GM23338 (cell line): ENCODE results near the gene CFAP90. TPM values are rescaled to one million over a fixed set of nuclear protein-coding genes. Genes with fewer than 3 reads are reported as not detected.

Experiments used
- ATAC-seq: fragments of 200-7000 bp; cut with Tn5 transposase; 3 replicates; pipeline ENCODE4 v1.9.1; 2020
- DNase-seq: peaks from one replicate; pipeline ENCODE4 v3.0.0-alpha.2; 2015; ENCODE audit warnings: low spot score
- H2AFZ ChIP-seq: fragments of 200-600 bp; sonication (generic); 2 replicates; pipeline ENCODE4 v1.8.0; 2016; ENCODE audit warnings: antibody characterized with exemption, mild to moderate bottlenecking, moderate library complexity
- H3F3A ChIP-seq: fragments of 200-600 bp; sonication (generic); replicated peaks from 2 replicates; pipeline ENCODE4 v1.8.0; 2017; ENCODE audit warnings: antibody characterized with exemption, mixed run types, low read depth
- H3K27ac ChIP-seq: fragments of 200-600 bp; sonication (generic); 2 replicates; pipeline ENCODE4 v1.6.1; 2016; ENCODE audit warnings: low read depth
- H3K27me3 ChIP-seq: fragments of 200-600 bp; sonication (generic); 2 replicates; pipeline ENCODE4 v1.8.0; 2016; ENCODE audit warnings: mild to moderate bottlenecking, mixed run types, moderate library complexity; ENCODE audit not compliant: insufficient read depth
- H3K36me3 ChIP-seq: fragments of 200-600 bp; sonication (generic); 2 replicates; pipeline ENCODE4 v1.8.0; 2016; ENCODE audit warnings: mild to moderate bottlenecking; ENCODE audit not compliant: insufficient read depth
- H3K4me1 ChIP-seq: fragments of 200-600 bp; sonication (generic); 2 replicates; pipeline ENCODE4 v1.8.0; 2016; ENCODE audit warnings: mild to moderate bottlenecking, moderate library complexity; ENCODE audit not compliant: insufficient read depth
- H3K4me2 ChIP-seq: fragments of 200-600 bp; sonication (generic); 2 replicates; pipeline ENCODE4 v1.7.1; 2017; ENCODE audit warnings: mixed run types
- H3K4me3 ChIP-seq: fragments of 200-600 bp; sonication (generic); 2 replicates; pipeline ENCODE4 v1.6.1; 2016; ENCODE audit warnings: mixed run types
- H3K79me2 ChIP-seq: fragments of 200-600 bp; sonication (generic); replicated peaks from 2 replicates; pipeline ENCODE4 v1.8.0; 2017; ENCODE audit warnings: mild to moderate bottlenecking; ENCODE audit not compliant: insufficient read depth
- H3K9me2 ChIP-seq: fragments of 200-600 bp; sonication (generic); 2 replicates; pipeline ENCODE4 v1.8.0; 2017; ENCODE audit not compliant: insufficient read depth
- H4K20me1 ChIP-seq: fragments of 200-600 bp; sonication (generic); replicated peaks from 2 replicates; pipeline ENCODE4 v1.8.0; 2017; ENCODE audit warnings: mild to moderate bottlenecking; ENCODE audit not compliant: insufficient read depth
- H3K27ac Mint-ChIP-seq: 2 replicates; pipeline ENCODE4 v1.8.0; 2020; ENCODE audit warnings: inconsistent platforms, mild to moderate bottlenecking, moderate library complexity, mixed read lengths
- H3K27me3 Mint-ChIP-seq: 3 replicates; pipeline ENCODE4 v1.8.0; 2022; ENCODE audit warnings: low read depth, mild to moderate bottlenecking, moderate library complexity, mixed read lengths, inconsistent platforms; ENCODE audit not compliant: insufficient read depth, poor library complexity
- H3K36me3 Mint-ChIP-seq: 3 replicates; pipeline ENCODE4 v1.8.0; 2021; ENCODE audit warnings: low read depth, mild to moderate bottlenecking, inconsistent platforms, moderate library complexity, mixed read lengths
- H3K4me1 Mint-ChIP-seq: 3 replicates; pipeline ENCODE4 v1.8.0; 2020; ENCODE audit warnings: mild to moderate bottlenecking, inconsistent platforms, mixed read lengths
- H3K4me3 Mint-ChIP-seq: 3 replicates; pipeline ENCODE4 v1.8.0; 2021; ENCODE audit warnings: moderate library complexity, mild to moderate bottlenecking, inconsistent platforms, mixed read lengths
- H3K9me3 Mint-ChIP-seq: 3 replicates; pipeline ENCODE4 v1.8.0; 2020; ENCODE audit warnings: moderate library complexity, mild to moderate bottlenecking, inconsistent platforms, mixed read lengths
- EZH2 ChIP-seq: fragments of 200-600 bp; sonication (generic); IDR thresholded peaks from one replicate; pipeline ENCODE4 v1.8.0; 2017; ENCODE audit warnings: antibody characterized with exemption, mild to moderate bottlenecking, low read depth; ENCODE audit not compliant: unreplicated experiment
- JUNB ChIP-seq: IDR thresholded peaks from one replicate; pipeline ENCODE4 v1.6.1; 2016; ENCODE audit warnings: antibody characterized with exemption; ENCODE audit not compliant: unreplicated experiment
- NANOG ChIP-seq: IDR thresholded peaks from 2 replicates; pipeline ENCODE4 v1.6.1; 2016; ENCODE audit warnings: antibody characterized with exemption, borderline replicate concordance
- POLR2AphosphoS5 ChIP-seq: IDR thresholded peaks from 2 replicates; pipeline ENCODE4 v1.6.1; 2016; ENCODE audit warnings: antibody characterized with exemption, low read depth
- REST ChIP-seq: IDR thresholded peaks from one replicate; pipeline ENCODE4 v1.6.1; 2018; ENCODE audit warnings: antibody characterized with exemption; ENCODE audit not compliant: unreplicated experiment
- STAT1 ChIP-seq: IDR thresholded peaks from one replicate; pipeline ENCODE4 v1.6.1; 2016; ENCODE audit warnings: antibody characterized with exemption; ENCODE audit not compliant: unreplicated experiment
- ZNF114 ChIP-seq: fragments of 250-450 bp; sonication (Bioruptor Pico); IDR thresholded peaks from 2 replicates; pipeline ENCODE4 v1.5.0; 2020; ENCODE audit warnings: mild to moderate bottlenecking, moderate library complexity
- ZNF331 ChIP-seq: fragments of 250-450 bp; sonication (Bioruptor Pico); IDR thresholded peaks from 2 replicates; pipeline ENCODE4 v1.5.0; 2020; ENCODE audit warnings: low read depth, mild to moderate bottlenecking, moderate library complexity
- polyA plus RNA-seq: library from polyadenylated mRNA; unstranded; fragments of >200 nt; fragmentation: Nextera tagmentation; extraction: Ambion mirVana; gene quantifications from 2 replicates; pipeline ENCODE4 v1.2.1, GENCODE V29; 2016
- total RNA-seq: library from RNA; depleted of rRNA; stranded (reverse); fragments of >200 nt; shearing (Covaris generic); gene quantifications from 2 replicates; pipeline ENCODE4 v1.2.3, GENCODE V29; 2014
- TF ChIP-seq, protein P1 (sequence below): fragments of 250-450 bp; sonication (Bioruptor Pico); IDR thresholded peaks from 2 replicates; pipeline ENCODE4 v1.5.0; 2020; ENCODE audit warnings: mild to moderate bottlenecking, moderate library complexity
- TF ChIP-seq, protein P2 (sequence below): IDR thresholded peaks from 2 replicates; pipeline ENCODE4 v1.6.1; 2016; ENCODE audit warnings: antibody characterized with exemption

The CFAP90 gene
- total and polyA plus RNA-seq, 2 experiments from 2014 or later: 0.10 to 1.0 TPM

DNA sequence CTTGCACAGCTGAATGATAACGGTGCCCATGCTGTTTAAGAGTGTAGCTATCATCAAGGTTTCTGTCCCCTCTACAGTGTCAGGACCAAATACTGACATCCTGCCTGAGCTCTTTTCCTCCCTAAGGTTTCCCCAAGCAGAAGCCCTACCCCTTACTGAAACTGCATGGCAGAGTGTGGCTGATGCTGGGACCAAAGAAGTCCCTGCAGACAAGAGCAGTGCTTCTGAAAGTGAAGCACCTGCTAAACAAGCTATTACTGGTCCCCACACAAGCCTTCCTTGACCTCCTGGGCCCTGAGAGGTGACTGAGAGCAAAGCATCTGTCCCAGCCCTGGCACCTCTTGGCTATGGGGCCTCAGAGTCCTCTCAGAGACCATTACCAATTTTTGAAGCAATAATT is 56.1 kb downstream of the CFAP90 start:
- H3F3A ChIP-seq: no peaks in the 10 kb centered on the region
- H3K27me3 ChIP-seq: no peaks in the 10 kb centered on the region
- peaks cover 3% of the 10 kb centered on the region; the same call in 1 of the 2 replicates for H3K36me3 ChIP-seq
- H4K20me1 ChIP-seq: no peaks in the 10 kb centered on the region
- H3K4me3 ChIP-seq: no peak overlapping the region
- H3K9me2 ChIP-seq: no peaks in the 10 kb centered on the region
- Mint-ChIP-seq H3K27ac (peak overlapping the region; percentile 31), H3K4me1 (peaks cover 39% of the 10 kb centered on the region), H3K9me3 (no peaks in the 10 kb centered on the region; the same call in 1 of the 3 replicates), H3K36me3 (peaks cover 36% of the 10 kb centered on the region), H3K27me3 (peaks cover 8% of the 10 kb centered on the region), H3K4me3 (no peak overlapping the region)
- TF ChIP-seq JUNB: no peak
- TF ChIP-seq ZNF114: no peak
- no peak for TF ChIP-seq REST
- no peak overlapping the region for H3K4me2 ChIP-seq
- no peaks in the 10 kb centered on the region for H3K79me2 ChIP-seq
- H3K27ac ChIP-seq: no peak overlapping the region
- H2AFZ ChIP-seq: no peak overlapping the region
- peaks cover 8% of the 10 kb centered on the region; the same call in 1 of the 2 replicates for H3K4me1 ChIP-seq
- no peak for DNase-seq
- ATAC-seq: no peak; the same call in 1 of the 3 replicates

GRCh38 chr5:7794311-7794710 is 56.6 kb downstream of the CFAP90 start:
- H3K4me1 ChIP-seq: peaks cover 8% of the 10 kb centered on the region; the same call in 1 of the 2 replicates
- peaks cover 41% of the 10 kb centered on the region for H3K36me3 Mint-ChIP-seq
- peaks cover 3% of the 10 kb centered on the region; the same call in 1 of the 2 replicates for H3K36me3 ChIP-seq
- DNase-seq: peak; percentile 43
- H2AFZ ChIP-seq: no peak overlapping the region
- H3K9me2 ChIP-seq: no peaks in the 10 kb centered on the region; the same call in 1 of the 2 replicates
- H3F3A ChIP-seq: no peaks in the 10 kb centered on the region
- peak overlapping the region; percentile 36 for H3K27ac Mint-ChIP-seq
- no peak overlapping the region for H3K4me3 Mint-ChIP-seq
- ATAC-seq: peak; percentile 66
- no peak overlapping the region for H3K27ac ChIP-seq
- no peaks in the 10 kb centered on the region for H3K79me2 ChIP-seq
- no peaks in the 10 kb centered on the region; the same call in 1 of the 3 replicates for H3K9me3 Mint-ChIP-seq
- no peaks in the 10 kb centered on the region for H3K27me3 ChIP-seq
- H4K20me1 ChIP-seq: no peaks in the 10 kb centered on the region
- peaks cover 6% of the 10 kb centered on the region for H3K27me3 Mint-ChIP-seq
- no peak overlapping the region for H3K4me3 ChIP-seq
- H3K4me2 ChIP-seq: no peak overlapping the region
- H3K4me1 Mint-ChIP-seq: peaks cover 44% of the 10 kb centered on the region
- no peak for TF ChIP-seq NANOG
- TF ChIP-seq, protein P1, sequence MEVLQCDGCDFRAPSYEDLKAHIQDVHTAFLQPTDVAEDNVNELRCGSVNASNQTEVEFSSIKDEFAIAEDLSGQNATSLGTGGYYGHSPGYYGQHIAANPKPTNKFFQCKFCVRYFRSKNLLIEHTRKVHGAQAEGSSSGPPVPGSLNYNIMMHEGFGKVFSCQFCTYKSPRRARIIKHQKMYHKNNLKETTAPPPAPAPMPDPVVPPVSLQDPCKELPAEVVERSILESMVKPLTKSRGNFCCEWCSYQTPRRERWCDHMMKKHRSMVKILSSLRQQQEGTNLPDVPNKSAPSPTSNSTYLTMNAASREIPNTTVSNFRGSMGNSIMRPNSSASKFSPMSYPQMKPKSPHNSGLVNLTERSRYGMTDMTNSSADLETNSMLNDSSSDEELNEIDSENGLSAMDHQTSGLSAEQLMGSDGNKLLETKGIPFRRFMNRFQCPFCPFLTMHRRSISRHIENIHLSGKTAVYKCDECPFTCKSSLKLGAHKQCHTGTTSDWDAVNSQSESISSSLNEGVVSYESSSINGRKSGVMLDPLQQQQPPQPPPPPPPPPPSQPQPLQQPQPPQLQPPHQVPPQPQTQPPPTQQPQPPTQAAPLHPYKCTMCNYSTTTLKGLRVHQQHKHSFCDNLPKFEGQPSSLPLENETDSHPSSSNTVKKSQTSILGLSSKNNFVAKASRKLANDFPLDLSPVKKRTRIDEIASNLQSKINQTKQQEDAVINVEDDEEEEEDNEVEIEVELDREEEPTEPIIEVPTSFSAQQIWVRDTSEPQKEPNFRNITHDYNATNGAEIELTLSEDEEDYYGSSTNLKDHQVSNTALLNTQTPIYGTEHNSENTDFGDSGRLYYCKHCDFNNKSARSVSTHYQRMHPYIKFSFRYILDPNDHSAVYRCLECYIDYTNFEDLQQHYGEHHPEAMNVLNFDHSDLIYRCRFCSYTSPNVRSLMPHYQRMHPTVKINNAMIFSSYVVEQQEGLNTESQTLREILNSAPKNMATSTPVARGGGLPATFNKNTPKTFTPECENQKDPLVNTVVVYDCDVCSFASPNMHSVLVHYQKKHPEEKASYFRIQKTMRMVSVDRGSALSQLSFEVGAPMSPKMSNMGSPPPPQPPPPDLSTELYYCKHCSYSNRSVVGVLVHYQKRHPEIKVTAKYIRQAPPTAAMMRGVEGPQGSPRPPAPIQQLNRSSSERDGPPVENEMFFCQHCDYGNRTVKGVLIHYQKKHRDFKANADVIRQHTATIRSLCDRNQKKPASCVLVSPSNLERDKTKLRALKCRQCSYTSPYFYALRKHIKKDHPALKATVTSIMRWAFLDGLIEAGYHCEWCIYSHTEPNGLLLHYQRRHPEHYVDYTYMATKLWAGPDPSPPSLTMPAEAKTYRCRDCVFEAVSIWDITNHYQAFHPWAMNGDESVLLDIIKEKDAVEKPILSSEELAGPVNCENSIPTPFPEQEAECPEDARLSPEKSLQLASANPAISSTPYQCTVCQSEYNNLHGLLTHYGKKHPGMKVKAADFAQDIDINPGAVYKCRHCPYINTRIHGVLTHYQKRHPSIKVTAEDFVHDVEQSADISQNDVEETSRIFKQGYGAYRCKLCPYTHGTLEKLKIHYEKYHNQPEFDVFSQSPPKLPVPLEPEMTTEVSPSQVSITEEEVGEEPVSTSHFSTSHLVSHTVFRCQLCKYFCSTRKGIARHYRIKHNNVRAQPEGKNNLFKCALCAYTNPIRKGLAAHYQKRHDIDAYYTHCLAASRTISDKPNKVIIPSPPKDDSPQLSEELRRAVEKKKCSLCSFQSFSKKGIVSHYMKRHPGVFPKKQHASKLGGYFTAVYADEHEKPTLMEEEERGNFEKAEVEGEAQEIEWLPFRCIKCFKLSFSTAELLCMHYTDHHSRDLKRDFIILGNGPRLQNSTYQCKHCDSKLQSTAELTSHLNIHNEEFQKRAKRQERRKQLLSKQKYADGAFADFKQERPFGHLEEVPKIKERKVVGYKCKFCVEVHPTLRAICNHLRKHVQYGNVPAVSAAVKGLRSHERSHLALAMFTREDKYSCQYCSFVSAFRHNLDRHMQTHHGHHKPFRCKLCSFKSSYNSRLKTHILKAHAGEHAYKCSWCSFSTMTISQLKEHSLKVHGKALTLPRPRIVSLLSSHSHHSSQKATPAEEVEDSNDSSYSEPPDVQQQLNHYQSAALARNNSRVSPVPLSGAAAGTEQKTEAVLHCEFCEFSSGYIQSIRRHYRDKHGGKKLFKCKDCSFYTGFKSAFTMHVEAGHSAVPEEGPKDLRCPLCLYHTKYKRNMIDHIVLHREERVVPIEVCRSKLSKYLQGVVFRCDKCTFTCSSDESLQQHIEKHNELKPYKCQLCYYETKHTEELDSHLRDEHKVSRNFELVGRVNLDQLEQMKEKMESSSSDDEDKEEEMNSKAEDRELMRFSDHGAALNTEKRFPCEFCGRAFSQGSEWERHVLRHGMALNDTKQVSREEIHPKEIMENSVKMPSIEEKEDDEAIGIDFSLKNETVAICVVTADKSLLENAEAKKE: no peak
- TF ChIP-seq JUNB: no peak
- TF ChIP-seq STAT1: no peak
- TF ChIP-seq, protein P2, sequence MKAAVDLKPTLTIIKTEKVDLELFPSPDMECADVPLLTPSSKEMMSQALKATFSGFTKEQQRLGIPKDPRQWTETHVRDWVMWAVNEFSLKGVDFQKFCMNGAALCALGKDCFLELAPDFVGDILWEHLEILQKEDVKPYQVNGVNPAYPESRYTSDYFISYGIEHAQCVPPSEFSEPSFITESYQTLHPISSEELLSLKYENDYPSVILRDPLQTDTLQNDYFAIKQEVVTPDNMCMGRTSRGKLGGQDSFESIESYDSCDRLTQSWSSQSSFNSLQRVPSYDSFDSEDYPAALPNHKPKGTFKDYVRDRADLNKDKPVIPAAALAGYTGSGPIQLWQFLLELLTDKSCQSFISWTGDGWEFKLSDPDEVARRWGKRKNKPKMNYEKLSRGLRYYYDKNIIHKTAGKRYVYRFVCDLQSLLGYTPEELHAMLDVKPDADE: no peak
- TF ChIP-seq EZH2: no peak
- TF ChIP-seq ZNF331 (CRISPR knock-in tag): no peak
- no peak for TF ChIP-seq POLR2AphosphoS5
- no peak for TF ChIP-seq ZNF114
